NOMO-1 (cell line): ENCODE measurements around the gene NUMB.

Experiments
- DNase-seq, 2 experiments: peaks; one replicate each; lab custom pipeline; 2025; ENCODE audit not compliant: unreplicated experiment in 2 of 2; lab: John Stamatoyannopoulos, UW

Gene NUMB

GRCh38 chr14:73458183-73458976 lies at the start of gene NUMB:
NUMB (minus strand) TSS chr14:73458546; CDS start chr14:73355751, 102,795 bp downstream.
- DNase-seq, result peak; percentile 99

GRCh38 chr14:73503648-73504047 lies 45.3 kb upstream of the NUMB start:
- DNase-seq, result no peak

GRCh38 chr14:73502017-73502619 lies 43.8 kb upstream of the NUMB start:
- DNase-seq, result no peak

GRCh38 chr14:73500360-73500759 lies 42.0 kb upstream of the NUMB start:
- DNase-seq, result no peak

- no peak for DNase-seq
These were observed 36.2 kb upstream of the NUMB start for GRCh38 chr14:73494593-73494992.

GRCh38 chr14:73492670-73493069 lies 34.3 kb upstream of the NUMB start:
- DNase-seq, result no peak

GRCh38 chr14:73492043-73492552 lies 33.8 kb upstream of the NUMB start:
- no peak for DNase-seq

- DNase-seq, result peak; percentile 41 to 54
These were observed 33.1 kb upstream of the NUMB start for GRCh38 chr14:73491256-73492042.

- DNase-seq, result no peak
These were observed 31.3 kb upstream of the NUMB start for GRCh38 chr14:73489481-73490175.

- no peak for DNase-seq
These were observed 20.3 kb upstream of the NUMB start for GRCh38 chr14:73478684-73479083.

- peak; percentile 44 to 73 for DNase-seq
These were observed 19.4 kb upstream of the NUMB start for GRCh38 chr14:73477618-73478266.

- DNase-seq, result no peak
These were observed 18.1 kb upstream of the NUMB start for GRCh38 chr14:73476451-73476931.

- no peak for DNase-seq
These were observed 16.6 kb upstream of the NUMB start for GRCh38 chr14:73474952-73475351.

GRCh38 chr14:73472185-73473114 lies 14.1 kb upstream of the NUMB start:
- peak in 1 of 2 experiments; percentile 78 for DNase-seq

- DNase-seq, result no peak
These were observed 13.3 kb upstream of the NUMB start for GRCh38 chr14:73471582-73472184.

- DNase-seq, result no peak
These were observed 10.6 kb upstream of the NUMB start for GRCh38 chr14:73468828-73469375.

GRCh38 chr14:73467800-73468199 lies 9.5 kb upstream of the NUMB start:
- no peak for DNase-seq

- no peak for DNase-seq
These were observed 9.0 kb upstream of the NUMB start for GRCh38 chr14:73467377-73467776.
